HG03064 (cell line): ENCODE results near the gene MSX1.
"Not testable (repeated sequence)": the region's sequence is repeated elsewhere in the genome, so short reads cannot be mapped to it uniquely, and the experiment has no call there.

Experiments used
- ATAC-seq: cut with Tn5 transposase; IDR thresholded peaks from one replicate; pipeline ENCODE4 v1.9.1; 2021; ENCODE audit warnings: low read depth; ENCODE audit not compliant: unreplicated experiment

MSX1 gene

DNA sequence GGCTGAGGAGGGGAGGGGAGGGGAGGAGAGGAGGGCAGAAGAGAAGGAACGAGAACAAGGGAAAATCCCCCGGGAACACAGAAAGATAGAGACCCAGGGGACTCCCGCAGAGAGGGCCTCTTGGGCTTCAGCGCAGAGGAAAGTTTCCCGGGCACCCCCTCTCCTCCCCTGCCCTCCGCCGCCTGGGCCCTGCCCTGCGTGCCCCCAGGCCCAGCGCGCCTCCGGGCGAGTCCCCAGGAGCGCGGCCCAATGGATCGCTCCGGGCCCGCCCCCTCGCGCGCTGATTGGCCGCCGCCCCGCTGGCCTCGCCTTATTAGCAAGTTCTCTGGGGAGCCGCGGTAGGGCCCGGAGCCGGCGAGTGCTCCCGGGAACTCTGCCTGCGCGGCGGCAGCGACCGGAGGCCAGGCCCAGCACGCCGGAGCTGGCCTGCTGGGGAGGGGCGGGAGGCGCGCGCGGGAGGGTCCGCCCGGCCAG, at the start of gene MSX1:
TSS of gene MSX1 (plus strand) at position 341 of the 474 bp plus-strand sequence. CDS start 235 bp downstream, outside the sequence.
- peak; percentile 80 for ATAC-seq

DNA sequence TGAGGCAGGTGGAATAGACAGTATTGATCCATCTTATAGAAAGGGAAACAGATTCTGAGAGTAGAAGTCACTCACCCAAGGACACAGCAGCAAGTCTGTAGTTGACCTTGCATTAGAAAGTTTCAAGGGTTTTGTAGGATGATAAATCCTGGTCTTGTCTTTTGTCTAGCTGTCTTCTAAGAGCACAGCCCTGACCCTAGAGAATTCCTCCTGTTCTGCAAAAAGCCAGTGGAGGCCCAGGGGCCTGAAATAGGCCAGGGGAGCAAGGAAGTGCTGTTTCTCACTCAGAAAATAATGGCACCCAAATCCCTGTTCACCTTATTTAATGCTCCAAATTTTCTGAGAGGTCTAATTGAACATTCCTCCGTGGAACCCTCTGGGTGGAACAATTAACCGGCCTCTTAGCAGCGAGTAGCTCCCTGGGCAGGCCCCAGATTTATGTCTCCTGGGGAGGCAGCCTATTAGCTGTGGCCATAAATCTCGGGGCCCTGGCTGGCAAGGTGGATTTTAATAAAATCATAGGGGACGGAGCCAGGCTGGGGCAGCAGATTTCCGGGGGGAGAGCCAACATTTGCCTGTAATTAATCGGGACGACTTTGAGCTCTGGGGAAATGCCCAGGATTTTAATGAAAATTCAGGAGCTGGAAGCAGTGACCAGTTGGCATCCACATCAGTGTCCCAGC, 49.2 kb upstream of the MSX1 start:
- no peak for ATAC-seq

GRCh38 chr4:4810778-4811177, 48.7 kb upstream of the MSX1 start:
- ATAC-seq = no peak

- ATAC-seq = no peak
These were observed 47.2 kb upstream of the MSX1 start for GRCh38 chr4:4812145-4812794.

GRCh38 chr4:4818415-4819212, 40.9 kb upstream of the MSX1 start:
- no peak for ATAC-seq

GRCh38 chr4:4819213-4819606, 40.3 kb upstream of the MSX1 start:
- ATAC-seq = no peak

GRCh38 chr4:4820261-4820660, 39.2 kb upstream of the MSX1 start:
- ATAC-seq = no peak

DNA sequence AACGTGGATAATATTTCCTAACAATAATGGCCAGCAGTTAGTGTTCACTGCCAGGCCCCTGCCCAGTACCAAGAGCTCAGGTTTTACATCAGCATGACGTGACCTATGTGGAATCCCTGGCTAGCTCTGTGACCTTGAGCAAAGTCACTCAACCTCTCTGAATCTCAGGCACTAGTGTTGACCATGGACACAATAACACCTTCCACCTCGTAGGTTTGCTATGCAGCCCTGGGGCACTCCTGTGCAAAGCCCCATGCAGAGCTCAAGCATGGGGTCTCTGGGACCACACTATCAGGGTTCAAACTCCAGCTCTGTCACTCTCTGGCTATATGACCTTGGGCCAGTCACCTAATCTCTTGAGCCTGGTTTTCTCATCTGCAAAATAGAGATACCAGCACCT, 38.7 kb upstream of the MSX1 start:
- ATAC-seq = no peak

GRCh38 chr4:4821577-4821976, 37.9 kb upstream of the MSX1 start:
- ATAC-seq = no peak

- not testable (repeated sequence) for ATAC-seq
These were observed 37.2 kb upstream of the MSX1 start for GRCh38 chr4:4822286-4822685.

DNA sequence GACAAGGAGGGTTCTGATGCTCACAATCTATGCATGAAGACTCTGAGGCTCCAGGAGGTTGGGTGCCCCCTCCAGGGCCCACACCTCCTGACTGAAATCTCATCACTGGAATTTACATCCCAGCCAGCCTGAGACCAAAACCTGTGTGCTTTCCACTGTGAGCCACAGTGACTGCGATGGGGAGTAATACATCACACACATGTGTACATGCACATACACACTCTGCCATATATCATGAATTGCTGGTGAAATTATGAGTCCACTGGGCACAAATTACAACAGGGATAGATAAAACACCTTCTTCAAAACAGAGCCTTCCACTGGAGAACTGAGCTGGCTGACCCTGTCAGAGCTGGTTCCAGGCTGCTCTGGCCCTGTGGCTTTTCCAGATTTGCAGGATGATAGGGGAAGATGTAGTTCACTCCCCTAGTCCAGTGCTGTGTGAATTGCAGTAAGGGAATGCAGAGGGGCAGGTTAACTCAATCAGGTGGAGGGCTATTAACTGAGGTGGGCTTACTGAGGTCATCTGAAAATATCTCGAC, 35.8 kb upstream of the MSX1 start:
- ATAC-seq = no peak

DNA sequence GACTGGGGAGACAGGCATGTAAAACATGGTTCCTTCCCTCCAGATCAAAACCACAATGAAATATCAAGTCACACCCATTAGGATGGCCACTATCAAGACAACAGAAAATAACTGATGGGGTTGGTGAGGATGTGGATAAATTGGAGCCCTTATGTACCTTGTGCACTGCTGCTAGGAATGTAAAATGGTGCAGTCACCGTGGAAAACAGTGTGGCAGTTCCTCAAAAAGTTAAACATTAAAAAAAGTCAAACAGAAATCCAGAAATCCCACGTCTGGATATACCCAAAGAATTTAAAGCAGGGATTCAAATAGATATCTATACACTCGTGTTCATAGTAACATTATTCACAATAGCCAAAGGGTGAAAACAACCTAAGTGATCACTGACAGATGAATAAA, 35.2 kb upstream of the MSX1 start:
- no peak for ATAC-seq

- no peak for ATAC-seq
These were observed 34.0 kb upstream of the MSX1 start for GRCh38 chr4:4825431-4825830.

DNA sequence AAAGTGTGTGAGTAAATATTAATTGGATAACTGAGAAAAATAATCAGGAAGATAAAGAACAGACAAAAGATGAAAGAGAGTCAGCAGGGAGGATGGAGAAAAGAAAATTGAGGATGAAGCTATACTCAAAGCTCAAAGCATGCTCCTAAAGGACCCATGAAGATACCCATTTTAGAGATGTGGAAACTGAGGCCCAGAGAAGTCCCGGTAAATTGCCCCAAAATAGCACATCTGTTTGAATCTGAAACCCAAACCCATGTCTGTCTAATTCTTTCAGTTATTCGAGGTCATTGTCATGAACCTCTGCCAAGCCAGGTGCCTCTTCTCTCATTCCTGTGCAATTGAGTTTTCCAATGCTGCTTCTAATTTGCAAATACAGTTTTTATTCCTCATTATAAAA, 29.6 kb upstream of the MSX1 start:
- ATAC-seq = no peak

GRCh38 chr4:4831266-4831665, 28.2 kb upstream of the MSX1 start:
- ATAC-seq = no peak

GRCh38 chr4:4831825-4832224, 27.6 kb upstream of the MSX1 start:
- ATAC-seq = no peak

GRCh38 chr4:4836044-4836443, 23.4 kb upstream of the MSX1 start:
- no peak for ATAC-seq

GRCh38 chr4:4837316-4837715, 22.1 kb upstream of the MSX1 start:
- no peak for ATAC-seq

DNA sequence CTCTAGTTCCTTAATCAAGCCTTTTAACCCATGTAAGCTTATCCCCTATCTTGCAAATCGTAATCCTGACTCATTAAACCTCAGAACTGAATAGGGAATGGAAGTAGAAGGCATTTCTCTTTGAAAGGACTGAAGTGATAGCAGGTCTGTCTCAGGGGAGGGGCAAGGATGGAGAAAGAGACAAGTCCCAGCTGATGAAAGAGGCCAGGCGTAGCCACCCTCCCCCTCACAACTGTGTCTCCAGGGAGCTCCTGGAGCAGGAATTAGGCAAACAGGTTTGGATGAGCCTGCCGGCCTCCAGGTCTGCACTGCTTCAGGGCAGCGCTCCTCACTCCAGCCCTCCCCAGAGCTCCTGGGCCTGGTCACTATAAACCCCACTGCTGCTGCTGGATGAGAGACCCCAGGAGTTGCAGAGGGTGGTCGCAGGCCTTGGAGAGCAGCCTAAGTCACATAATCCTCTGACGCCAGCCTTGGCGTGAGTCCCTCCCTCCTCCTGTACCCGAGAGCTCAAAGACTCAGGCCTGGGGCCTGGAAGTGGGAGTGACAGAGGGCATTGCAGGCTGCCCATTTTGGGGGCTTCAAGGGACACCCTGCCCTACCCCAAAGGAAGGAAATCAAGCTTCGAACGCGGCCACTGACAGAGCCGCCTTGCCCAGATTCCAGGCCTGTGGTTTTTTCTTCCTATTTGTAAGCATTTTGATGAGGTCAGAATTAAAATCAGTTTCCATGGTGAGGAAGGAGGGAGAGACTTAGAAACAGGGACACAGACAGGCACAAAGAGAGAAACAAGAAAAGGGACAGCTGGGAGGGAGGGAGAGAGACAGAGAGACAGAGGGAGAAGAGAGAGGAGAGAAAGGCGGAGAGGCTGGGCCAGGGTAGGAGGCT, 21.2 kb upstream of the MSX1 start:
- ATAC-seq = no peak
